Right atrium auricular region (tissue), 2 donors: ENCODE results near the gene VSIG8. TPM values are rescaled to one million over a fixed set of nuclear protein-coding genes. Genes with fewer than 3 reads are reported as not detected.

Experiments
- DNase-seq: peaks from one replicate; pipeline ENCODE4 v3.0.0-alpha.2; 2019; ENCODE audit warnings: low spot score
- H3K27ac ChIP-seq, 2 donors: fragments of 200-600 bp; sonication (generic); 1 replicate in 1 of 2; 2 replicates in 1 of 2; pipeline ENCODE4 v1.5.1; 2016 to 2019
- H3K27me3 ChIP-seq, 2 donors: fragments of 200-600 bp; sonication (generic); one replicate each; pipeline versions ENCODE4 v1.5.1 to v1.6.0; 2017 to 2019
- H3K36me3 ChIP-seq: fragments of 200-600 bp; sonication (generic); one replicate; pipeline ENCODE4 v1.5.1; 2016
- H3K4me1 ChIP-seq, 2 donors: fragments of 200-600 bp; sonication (generic); one replicate each; pipeline versions ENCODE4 v1.5.1 to v1.6.0; 2017 to 2019
- H3K4me3 ChIP-seq, 2 donors: fragments of 200-600 bp; sonication (generic); 1 replicate in 1 of 2; 2 replicates in 1 of 2; pipeline ENCODE4 v1.5.1; 2017 to 2019; ENCODE audit warnings: mild to moderate bottlenecking in 1 of 2, moderate library complexity in 1 of 2
- H3K9me3 ChIP-seq, 2 donors: fragments of 200-600 bp; sonication (generic); one replicate each; pipeline ENCODE4 v1.5.1; 2019
- CTCF ChIP-seq, 2 donors: fragments of 200-600 bp; sonication (generic); IDR thresholded peaks; one replicate each; pipeline ENCODE4 v1.5.1; 2019; ENCODE audit warnings: antibody characterized with exemption in 2 of 2
- total RNA-seq, 2 donors: library from RNA; depleted of rRNA; stranded (reverse); fragments of >200 nt; gene quantifications; one replicate each; pipeline ENCODE4 v1.1.0, GENCODE V29; 2016

VSIG8 gene
- total RNA-seq, 2 donors from 2014 or later: not detected

- peaks cover 0 to 9% of the 10 kb centered on the region in 2 donors for H3K4me1 ChIP-seq
- no peaks in the 10 kb centered on the region for H3K9me3 ChIP-seq
- no peaks in the 10 kb centered on the region for H3K36me3 ChIP-seq
- H3K27ac ChIP-seq: peak overlapping the region in 1 of 2 donors; percentile 62
- no peak for TF ChIP-seq CTCF (IDR thresholded peaks at IDR 0.05)
- H3K27me3 ChIP-seq: no peaks in the 10 kb centered on the region
- DNase-seq: no peak
- no peak overlapping the region for H3K4me3 ChIP-seq
Observed at GRCh38 chr1:159860456-159860855, 2.0 kb downstream of the VSIG8 start.

GRCh38 chr1:159859767-159860322 lies 2.6 kb downstream of the VSIG8 start:
- DNase-seq: no peak
- no peak for TF ChIP-seq CTCF (IDR thresholded peaks at IDR 0.05)
- Histone ChIP-seq H3K36me3 (no peaks in the 10 kb centered on the region), H3K4me1 (peaks cover 0 to 14% of the 10 kb centered on the region in 2 donors), H3K27ac (peak overlapping the region in 1 of 2 donors; percentile 62), H3K27me3 (no peaks in the 10 kb centered on the region), H3K4me3 (no peak overlapping the region), H3K9me3 (no peaks in the 10 kb centered on the region)

GRCh38 chr1:159857889-159858288 lies 4.6 kb downstream of the VSIG8 start:
- TF ChIP-seq CTCF (IDR thresholded peaks at IDR 0.05): no peak

GRCh38 chr1:159856576-159856975 lies 5.9 kb downstream of the VSIG8 start:
- TF ChIP-seq CTCF (IDR thresholded peaks at IDR 0.05): no peak
- peaks cover 0 to 25% of the 10 kb centered on the region in 2 donors for H3K4me1 ChIP-seq
- peak overlapping the region in 1 of 2 donors; percentile 99 for H3K27ac ChIP-seq
- H3K4me3 ChIP-seq: no peak overlapping the region
- DNase-seq: no peak
- no peaks in the 10 kb centered on the region for H3K27me3 ChIP-seq
- no peaks in the 10 kb centered on the region for H3K9me3 ChIP-seq
- H3K36me3 ChIP-seq: no peaks in the 10 kb centered on the region

More at GRCh38 chr1:159857889-159858288, 4.6 kb downstream of the VSIG8 start:
- DNase-seq: no peak
- Histone ChIP-seq H3K4me1 (peaks cover 0 to 25% of the 10 kb centered on the region in 2 donors), H3K27me3 (no peaks in the 10 kb centered on the region), H3K27ac (no peak overlapping the region), H3K36me3 (no peaks in the 10 kb centered on the region), H3K4me3 (no peak overlapping the region), H3K9me3 (no peaks in the 10 kb centered on the region)

GRCh38 chr1:159855709-159856108 lies 6.7 kb downstream of the VSIG8 start:
- no peak for TF ChIP-seq CTCF (IDR thresholded peaks at IDR 0.05)
- H3K9me3 ChIP-seq: no peaks in the 10 kb centered on the region
- H3K36me3 ChIP-seq: no peaks in the 10 kb centered on the region
- H3K4me1 ChIP-seq: peaks cover 0 to 25% of the 10 kb centered on the region in 2 donors
- DNase-seq: no peak
- no peaks in the 10 kb centered on the region for H3K27me3 ChIP-seq
- H3K4me3 ChIP-seq: no peak overlapping the region
- peak overlapping the region; percentile 98 to 99 for H3K27ac ChIP-seq

GRCh38 chr1:159854693-159855192 lies 7.7 kb downstream of the VSIG8 start:
- peak; percentile 89 for DNase-seq
- Histone ChIP-seq H3K9me3 (no peaks in the 10 kb centered on the region), H3K36me3 (no peaks in the 10 kb centered on the region), H3K27me3 (no peaks in the 10 kb centered on the region), H3K27ac (peak overlapping the region; percentile 98 to 99), H3K4me1 (peaks cover 0 to 20% of the 10 kb centered on the region in 2 donors), H3K4me3 (peak overlapping the region; percentile 57 to 77)
- TF ChIP-seq CTCF (IDR thresholded peaks at IDR 0.05): peak in 1 of 2 donors; percentile 44
